Astrocyte of the spinal cord (primary cell): ENCODE results near the gene RAF1.

Source experiments
- DNase-seq: peaks from one replicate; pipeline ENCODE4 v3.0.0; 2011; ENCODE audit warnings: low read depth, low spot score
- H3K4me3 ChIP-seq: 2 replicates; pipeline ENCODE4 v1.5.1; 2011; ENCODE audit warnings: low read depth, mild to moderate bottlenecking, low read length, moderate library complexity
- CTCF ChIP-seq: IDR thresholded peaks from 2 replicates; pipeline ENCODE4 v1.5.1; 2012; ENCODE audit warnings: low read depth, mild to moderate bottlenecking, low read length, inconsistent platforms
- in situ Hi-C: cut with HindIII; loops from 2 replicates; pipeline ENCODE4 v1.10.0; 2017; ENCODE audit warnings: low sequenced_read_pairs

Gene RAF1

GRCh38 chr3:12591997-12592715, 71.8 kb downstream of the RAF1 start:
- H3K4me3 ChIP-seq: no peak overlapping the region
- in situ Hi-C loops: no loop called here
- no peak for TF ChIP-seq CTCF
- no peak for DNase-seq

- no peak for TF ChIP-seq CTCF
- DNase-seq: no peak
- in situ Hi-C loops: no loop called here
- no peak overlapping the region for H3K4me3 ChIP-seq
Observed at GRCh38 chr3:12591456-12591855, 72.5 kb downstream of the RAF1 start.

DNA sequence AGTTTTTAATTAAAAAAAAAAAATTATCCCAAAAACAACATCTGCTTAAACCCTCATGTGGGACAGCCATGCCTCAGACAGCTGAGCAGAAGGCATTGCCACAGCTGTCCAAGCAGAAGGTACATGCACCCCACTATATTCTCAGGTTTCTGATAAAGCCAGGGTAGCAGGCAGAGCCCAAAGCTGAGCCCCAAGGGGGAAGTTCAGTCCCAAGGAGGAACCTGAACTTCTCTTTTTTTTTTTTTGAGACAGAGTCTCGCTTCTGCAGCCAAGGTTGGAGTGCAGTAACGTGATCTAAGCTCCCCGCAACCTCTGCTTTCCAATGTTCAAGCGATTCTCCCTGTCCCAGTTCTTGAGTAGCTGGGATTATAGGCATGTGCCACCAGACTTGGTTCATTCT, 73.8 kb downstream of the RAF1 start:
- DNase-seq: no peak
- TF ChIP-seq CTCF: no peak
- no peak overlapping the region for H3K4me3 ChIP-seq
- in situ Hi-C loops: no loop called here

GRCh38 chr3:12588039-12589009, 75.6 kb downstream of the RAF1 start:
- in situ Hi-C loops: no loop called here

GRCh38 chr3:12586403-12586802, 77.5 kb downstream of the RAF1 start:
- no peak for TF ChIP-seq CTCF
- in situ Hi-C loops: no loop called here
- no peak overlapping the region for H3K4me3 ChIP-seq
- DNase-seq: no peak

More at GRCh38 chr3:12588039-12589009, 75.6 kb downstream of the RAF1 start:
- DNase-seq: peak; percentile 13
- no peak overlapping the region for H3K4me3 ChIP-seq
- TF ChIP-seq CTCF: no peak

DNA sequence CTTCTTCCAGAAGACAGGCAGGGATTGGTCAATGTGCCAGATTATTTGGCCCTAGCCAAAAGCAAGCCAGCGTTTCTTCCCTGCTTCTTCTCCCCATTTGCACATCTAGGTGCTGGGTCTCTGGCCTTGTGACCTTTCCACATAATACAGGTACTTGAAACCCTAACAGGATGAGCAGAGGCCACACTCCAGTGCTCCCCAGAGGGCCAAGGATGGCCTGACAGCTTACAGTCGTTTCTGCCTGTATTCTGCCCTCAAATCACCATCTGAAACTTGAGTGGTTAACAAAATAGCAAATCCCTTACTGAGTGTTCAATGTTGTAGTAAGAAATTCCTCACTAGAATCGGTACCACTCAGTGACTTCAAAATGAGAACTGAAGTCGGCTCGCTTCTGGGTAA, 77.9 kb downstream of the RAF1 start:
- in situ Hi-C loops: no loop called here
- no peak overlapping the region for H3K4me3 ChIP-seq
- no peak for TF ChIP-seq CTCF
- no peak for DNase-seq
